ENCODE data around the gene FAT3.

DNA sequence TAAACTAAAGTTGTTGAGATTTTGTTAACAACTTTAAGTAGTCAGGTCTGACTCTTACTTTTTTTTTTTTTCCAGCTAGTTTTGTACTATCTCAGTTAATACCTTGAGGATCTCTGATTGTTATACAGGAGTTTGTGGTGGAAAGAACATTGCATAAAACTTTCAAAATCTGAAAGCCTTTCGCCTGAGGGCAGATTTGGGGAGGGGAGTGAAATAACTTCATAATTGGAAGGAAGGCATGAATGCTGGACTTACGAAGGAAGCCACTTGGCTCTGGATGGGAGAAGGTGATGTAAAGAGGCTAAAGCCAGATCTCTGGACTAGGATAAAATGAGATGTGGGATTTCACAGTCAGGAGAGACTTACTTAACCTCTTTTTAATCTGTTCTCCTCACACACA lies 18.2 kb upstream of the FAT3 start:
- TF ChIP-seq, protein P1, sequence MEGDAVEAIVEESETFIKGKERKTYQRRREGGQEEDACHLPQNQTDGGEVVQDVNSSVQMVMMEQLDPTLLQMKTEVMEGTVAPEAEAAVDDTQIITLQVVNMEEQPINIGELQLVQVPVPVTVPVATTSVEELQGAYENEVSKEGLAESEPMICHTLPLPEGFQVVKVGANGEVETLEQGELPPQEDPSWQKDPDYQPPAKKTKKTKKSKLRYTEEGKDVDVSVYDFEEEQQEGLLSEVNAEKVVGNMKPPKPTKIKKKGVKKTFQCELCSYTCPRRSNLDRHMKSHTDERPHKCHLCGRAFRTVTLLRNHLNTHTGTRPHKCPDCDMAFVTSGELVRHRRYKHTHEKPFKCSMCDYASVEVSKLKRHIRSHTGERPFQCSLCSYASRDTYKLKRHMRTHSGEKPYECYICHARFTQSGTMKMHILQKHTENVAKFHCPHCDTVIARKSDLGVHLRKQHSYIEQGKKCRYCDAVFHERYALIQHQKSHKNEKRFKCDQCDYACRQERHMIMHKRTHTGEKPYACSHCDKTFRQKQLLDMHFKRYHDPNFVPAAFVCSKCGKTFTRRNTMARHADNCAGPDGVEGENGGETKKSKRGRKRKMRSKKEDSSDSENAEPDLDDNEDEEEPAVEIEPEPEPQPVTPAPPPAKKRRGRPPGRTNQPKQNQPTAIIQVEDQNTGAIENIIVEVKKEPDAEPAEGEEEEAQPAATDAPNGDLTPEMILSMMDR (CRISPR knock-in tag; IDR thresholded peaks at IDR 0.05) = no peak
- TF ChIP-seq JUNB (CRISPR knock-in tag; IDR thresholded peaks at IDR 0.05; ENCODE audit: borderline replicate concordance) = no peak
- TF ChIP-seq CCAR2 (optimal IDR thresholded peaks at IDR 0.05; ENCODE audit: low read depth, low read length) = no peak
- TF ChIP-seq, protein P2, sequence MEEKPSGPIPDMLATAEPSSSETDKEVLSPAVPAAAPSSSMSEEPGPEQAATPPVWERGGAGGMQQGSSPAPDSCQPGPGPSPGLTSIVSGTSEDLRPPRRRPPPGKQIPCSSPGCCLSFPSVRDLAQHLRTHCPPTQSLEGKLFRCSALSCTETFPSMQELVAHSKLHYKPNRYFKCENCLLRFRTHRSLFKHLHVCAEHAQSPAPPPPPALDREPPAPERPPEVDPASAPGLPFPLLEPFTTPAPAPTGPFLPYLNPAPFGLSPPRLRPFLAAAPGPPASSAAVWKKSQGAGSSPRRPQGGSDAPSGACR (CRISPR knock-in tag; IDR thresholded peaks at IDR 0.05) = no peak
- TF ChIP-seq JUND (CRISPR knock-in tag; IDR thresholded peaks at IDR 0.05) = no peak
